HG03457 (cell line): Measurements from ENCODE around the gene ZNF423.

Experiments
- ATAC-seq: cut with Tn5 transposase; IDR thresholded peaks from one replicate; pipeline ENCODE4 v1.9.1; 2021; ENCODE audit warnings: moderate number of reproducible peaks; ENCODE audit not compliant: unreplicated experiment

ZNF423 gene

DNA sequence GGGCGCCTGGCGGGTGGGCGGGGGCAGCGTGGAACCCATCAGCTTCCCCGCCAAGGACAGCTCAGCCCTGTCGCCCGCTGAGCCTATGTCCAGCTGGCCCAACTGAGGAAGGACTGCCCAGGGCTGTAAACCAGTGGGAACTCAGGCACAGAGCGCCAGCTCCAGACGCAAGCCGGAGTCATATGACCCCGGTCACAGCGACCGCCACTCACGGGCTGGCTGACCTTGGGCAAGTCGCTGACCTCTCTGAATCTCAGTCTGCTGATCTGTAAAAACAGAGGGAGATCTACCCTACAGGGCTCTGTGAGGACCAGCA lies 312.3 kb downstream of the ZNF423 start:
- ATAC-seq = no peak

- ATAC-seq = no peak
Observed at GRCh38 chr16:49542946-49543630, 312.8 kb downstream of the ZNF423 start.

DNA sequence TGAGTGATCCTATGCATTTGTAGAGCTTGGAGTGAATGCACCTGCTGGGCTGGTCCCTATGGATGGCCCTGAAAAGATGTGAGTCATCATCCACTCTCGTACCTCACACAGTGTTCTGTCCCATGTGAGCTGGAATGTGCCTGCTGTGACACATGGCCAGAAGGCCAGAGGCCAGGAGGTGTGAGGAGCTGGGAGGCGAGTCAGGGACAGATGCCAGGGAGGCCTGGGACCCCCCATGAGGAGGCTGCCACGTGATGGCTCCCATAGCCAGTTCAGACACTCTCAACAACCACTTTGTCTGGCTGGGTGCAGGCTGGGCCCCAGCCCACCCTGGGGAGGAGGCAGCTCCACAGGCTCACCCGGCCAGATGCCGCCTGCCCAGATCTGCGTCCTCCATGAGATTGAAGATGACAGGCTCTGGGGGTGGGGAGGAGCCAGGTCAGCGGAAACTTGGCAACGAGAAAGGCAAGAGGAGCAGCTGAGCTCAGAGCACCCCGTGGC lies 313.5 kb downstream of the ZNF423 start:
- ATAC-seq = no peak

DNA sequence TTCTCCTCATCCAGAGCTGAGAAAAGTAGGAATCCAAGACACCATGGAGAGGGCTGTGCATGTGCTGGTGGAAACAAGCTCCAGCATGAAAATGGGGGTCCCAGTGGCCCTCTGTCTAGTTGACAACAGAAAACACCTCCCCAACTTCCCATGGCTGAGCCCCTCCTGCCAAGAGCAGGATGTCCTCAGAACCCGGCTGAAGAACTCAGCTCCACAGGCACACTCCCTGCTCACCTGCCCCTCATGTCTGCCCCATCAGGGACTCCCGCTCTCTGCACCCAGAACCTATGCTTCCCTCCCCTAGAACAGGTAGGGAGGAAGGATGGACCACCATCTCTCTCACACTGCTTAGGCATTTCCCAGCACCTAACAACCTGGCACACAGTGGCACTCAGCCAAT lies 315.1 kb downstream of the ZNF423 start:
- ATAC-seq = no peak

DNA sequence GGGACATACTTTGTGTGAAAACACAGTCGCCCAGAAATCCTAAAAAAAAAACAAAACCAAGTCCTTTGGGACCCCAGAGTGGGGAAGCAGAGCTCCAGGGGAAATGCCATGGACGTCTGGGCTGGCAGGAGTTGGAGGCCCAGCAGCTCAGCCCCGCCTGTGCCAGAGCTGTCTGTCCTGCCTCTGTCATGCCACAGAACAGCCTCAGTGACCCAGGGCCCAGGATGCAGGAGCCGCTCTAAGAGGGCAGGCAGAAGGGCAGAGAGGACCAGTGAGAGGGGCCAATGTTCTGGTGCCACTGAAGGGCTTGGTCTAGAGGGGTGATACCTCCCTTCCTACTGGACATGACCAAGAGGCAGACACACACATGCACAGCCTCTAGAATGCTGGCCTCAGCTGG lies 316.2 kb downstream of the ZNF423 start:
- no peak for ATAC-seq

GRCh38 chr16:49537924-49538459 lies 317.9 kb downstream of the ZNF423 start:
- no peak for ATAC-seq

DNA sequence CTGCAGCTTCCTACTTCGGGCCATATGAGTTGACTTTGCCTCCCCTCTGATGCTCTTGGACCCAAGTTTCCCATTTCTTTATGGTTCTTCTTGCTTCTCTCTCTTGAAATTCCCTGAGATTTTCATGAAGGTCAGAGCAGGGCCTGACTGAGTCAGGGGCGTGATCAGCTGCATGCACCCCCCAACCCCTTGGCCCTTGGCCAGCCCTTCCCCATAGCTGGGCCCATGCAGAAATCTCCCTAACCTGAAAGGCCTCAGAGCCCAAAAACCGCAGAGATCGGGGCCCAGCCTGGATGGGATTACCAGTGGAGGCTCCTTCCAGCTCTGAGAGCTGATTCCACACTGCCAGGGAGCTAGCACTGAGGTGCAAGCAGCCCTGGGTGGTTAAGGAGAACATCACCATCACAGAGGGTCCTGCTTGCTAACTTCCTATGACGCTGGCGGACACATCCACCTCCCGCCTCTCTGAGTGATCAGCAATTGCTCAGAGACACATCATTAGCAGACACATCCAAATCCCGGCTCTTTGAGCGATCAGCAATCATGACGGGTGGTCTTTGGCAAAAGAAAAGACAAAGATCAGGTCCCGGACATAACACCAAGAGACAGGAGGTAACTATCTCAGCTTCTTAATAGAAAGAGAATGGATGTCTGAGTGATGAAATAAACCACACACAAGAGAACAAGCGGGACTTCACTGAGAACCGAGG lies 320.9 kb downstream of the ZNF423 start:
- ATAC-seq = no peak

GRCh38 chr16:49533422-49533821 lies 322.5 kb downstream of the ZNF423 start:
- no peak for ATAC-seq

GRCh38 chr16:49532873-49533272 lies 323.0 kb downstream of the ZNF423 start:
- no peak for ATAC-seq

- ATAC-seq = no peak
Observed at GRCh38 chr16:49531931-49532840, 323.7 kb downstream of the ZNF423 start.

DNA sequence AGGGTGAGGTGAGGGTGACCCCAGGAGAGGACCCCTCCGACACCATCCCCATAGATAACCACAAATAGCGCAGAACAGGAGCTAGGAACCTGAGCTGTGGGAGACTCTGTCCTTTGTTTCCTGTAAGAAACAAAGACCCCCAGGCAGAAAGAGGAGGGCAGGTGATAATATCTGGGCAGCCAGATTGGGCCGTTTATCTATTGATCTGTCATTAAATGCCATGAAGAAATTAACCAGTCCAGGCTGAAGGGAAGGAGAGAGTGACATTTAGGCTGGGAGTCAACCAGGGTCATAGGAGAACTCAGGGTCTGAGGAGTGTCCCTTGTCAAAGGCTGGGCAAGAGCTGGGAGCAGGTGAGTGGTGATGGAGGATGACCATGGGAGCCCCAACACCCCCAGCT lies 324.5 kb downstream of the ZNF423 start:
- ATAC-seq = no peak

DNA sequence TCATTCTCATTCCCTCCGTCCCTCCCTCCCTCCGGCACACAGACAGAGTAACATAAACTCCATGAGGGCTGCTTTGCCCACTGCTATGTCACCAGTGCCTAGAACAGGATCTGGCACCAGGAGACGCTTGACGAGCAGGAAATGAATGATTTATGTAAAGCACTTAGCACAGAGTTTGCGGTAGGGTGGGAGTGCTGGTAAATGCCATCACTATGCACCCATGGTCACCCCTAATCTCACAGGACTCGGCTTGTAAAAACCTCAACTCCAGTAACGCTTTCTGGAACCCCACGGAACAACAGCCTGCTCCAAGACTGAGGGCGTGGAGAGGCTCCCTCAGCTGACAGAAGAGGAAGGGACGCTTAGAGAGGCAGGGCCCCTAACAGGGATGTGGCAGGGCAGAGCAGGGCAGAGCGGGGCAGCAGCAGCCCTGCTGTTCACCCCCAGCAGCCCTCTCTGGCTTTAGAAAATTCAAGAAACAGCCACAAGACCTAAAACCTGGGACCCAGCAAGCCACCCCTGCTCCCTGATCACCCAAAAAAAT lies 325.4 kb downstream of the ZNF423 start:
- ATAC-seq = no peak

DNA sequence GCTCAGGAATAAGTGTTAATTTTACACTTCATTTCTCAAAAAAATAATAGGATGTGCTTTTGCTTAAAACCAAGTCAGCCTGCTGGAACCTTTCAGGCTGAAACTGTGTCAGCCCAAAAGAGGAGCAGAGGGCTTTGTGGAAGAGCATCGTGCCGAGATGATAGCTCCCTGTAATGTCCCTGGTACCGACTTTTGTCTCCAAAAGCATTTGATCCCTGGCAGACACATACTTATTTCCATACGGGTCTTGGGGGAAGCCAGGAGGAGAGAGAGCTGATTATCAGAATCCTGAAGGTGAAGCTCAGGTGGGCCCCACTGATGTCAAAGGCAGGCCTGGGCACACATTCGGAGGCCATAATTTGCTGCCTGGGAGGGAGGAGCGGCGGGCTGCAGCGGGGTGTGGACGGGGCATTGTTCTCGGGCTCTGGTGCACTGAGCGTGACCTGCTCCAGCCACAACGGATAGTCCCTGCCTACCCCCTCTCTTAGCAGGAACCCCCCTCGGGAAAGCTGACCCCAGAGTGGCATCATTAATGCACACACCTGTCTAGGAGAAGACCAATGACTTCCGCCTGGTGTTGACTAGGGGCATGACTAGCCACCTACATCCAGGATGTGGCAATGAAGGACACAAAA lies 326.4 kb downstream of the ZNF423 start:
- ATAC-seq = no peak

DNA sequence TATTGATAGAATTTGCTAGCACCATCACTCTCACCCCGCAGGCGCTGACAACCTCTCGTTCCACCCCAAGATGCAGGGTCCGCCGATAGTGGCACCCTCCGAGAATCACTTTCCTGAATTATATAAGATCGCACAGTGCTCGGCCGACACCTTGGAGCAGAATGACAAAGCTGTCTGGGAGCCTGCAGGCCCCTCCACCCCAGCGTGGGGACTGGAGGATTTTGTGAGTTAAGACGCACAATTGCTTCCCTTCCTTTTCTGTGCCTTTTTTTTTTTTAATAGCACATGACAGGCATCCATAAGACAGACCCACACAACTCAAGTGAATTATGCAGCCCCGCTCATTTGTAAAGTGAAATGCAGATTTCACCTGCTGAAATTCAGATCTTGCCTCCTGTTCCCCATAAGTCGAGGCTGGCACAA lies 327.0 kb downstream of the ZNF423 start:
- no peak for ATAC-seq

DNA sequence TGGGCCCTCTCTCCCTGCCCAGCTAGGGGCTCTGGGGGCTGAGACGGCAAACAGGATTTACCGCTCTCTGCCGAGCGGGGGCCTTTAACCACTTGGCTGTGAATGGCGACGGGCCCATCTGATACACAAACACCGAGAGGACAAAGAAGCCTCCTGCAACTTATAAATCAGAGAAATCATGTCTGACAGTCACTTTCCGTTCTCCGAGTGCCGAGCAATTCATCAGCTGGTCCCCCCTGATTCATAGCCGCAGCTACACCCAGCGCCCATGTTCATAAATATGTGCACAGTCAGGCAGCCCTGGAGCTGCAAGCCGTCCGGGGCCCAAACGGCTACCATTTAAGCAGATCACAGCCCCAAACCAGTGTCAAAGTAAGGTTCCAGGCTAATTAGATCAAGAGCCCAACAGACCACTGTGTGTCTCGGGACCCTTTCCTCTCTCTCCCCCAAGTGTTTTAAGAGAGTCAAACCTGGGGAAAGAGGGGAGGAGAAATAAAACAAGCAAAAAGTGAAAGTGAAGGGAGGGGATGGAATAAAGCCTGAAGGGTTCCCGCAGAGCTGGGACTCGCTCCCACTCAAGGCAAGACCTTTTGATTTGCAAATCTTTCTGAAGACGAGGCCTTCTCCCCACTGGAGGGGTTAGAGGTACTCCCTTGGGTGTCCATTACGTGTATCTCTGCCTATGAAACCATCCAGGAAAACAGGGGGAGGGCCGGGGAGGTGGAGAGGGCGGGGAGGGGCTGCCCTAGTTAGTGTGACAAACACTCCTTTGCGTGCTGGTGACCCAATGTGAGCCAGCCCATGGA lies 327.6 kb downstream of the ZNF423 start:
- ATAC-seq = no peak

DNA sequence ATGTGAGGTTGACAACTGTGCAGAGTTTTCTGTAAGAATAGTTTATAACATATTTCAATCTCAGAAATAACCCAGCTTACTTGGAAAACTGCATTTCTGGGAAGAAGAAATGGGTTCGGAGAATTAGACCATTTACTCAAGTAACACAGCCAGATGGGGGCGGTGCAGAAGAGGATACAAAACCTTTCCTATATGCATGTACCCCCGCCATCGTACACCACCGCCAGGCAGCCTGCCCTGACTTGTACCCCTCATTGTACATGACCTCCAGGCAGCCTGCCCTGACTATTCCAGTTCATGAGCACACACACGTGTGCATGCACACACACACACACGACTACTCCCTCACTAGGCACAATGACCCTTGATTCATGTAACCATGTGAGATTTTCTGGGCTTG lies 328.3 kb downstream of the ZNF423 start:
- no peak for ATAC-seq

GRCh38 chr16:49526860-49527365 lies 329.0 kb downstream of the ZNF423 start:
- no peak for ATAC-seq

DNA sequence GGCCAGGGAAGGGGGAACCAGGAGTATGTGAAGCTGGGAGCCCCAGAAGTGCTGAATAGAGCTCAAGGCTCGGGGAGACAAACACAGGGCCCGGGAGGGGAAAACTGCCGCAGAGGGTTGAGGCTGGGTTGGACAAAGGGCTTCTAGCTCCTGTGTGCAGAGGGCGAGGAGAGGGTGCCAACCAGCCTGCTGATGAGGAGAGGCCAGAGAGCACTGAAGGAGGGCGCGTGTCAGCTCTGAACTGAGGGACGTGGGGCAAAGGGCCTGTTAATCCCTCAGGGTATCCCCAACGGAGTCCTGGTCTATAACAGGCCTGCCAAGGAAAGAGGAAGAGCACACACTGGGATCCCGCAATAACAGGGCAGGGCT lies 331.0 kb downstream of the ZNF423 start:
- no peak for ATAC-seq

DNA sequence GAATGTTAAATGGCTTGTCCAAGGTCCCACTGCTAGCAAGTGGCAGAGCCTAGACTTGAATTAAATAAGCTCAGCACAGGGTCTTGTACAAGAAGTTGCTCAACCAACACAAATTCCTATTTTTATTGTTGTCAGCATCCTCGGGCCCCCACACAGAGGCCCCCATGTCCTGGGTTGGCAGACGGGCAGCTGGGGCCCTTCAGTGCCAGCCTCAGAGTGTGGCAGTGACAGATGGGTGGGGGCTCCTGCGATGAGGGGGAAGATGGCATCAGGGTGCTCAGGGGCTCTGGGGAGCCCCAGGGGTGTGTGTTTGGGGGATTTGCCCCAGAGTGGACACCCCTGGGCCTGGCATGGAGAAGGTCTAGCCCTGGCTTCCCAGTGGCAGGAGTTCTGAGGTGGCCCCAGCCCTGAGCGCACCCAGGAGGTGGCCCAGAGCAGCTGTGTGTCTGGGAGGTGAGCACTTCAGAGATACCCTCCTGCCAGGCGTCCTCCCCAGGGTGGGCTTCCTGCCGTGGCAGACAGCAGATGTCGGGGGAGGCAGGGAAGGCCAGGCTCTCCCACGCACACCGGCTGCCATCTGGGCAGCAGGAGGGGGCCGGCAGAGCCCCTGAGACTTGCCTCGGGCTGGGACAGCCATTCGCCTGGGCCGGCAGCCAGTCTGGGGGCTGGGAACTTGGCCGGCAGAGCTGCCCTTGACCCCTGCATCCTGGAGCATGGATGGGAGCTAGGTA lies 331.5 kb downstream of the ZNF423 start:
- no peak for ATAC-seq
